ENCODE data around the gene PSME2. TPM values are rescaled to one million over a fixed set of nuclear protein-coding genes. Genes with fewer than 3 reads are reported as not detected.
A peak's percentile ranks its signal among the peaks of the same experiment; 100 is the strongest.

The PSME2 gene
- total RNA-seq: 100 to 1,000 TPM; 369 to 376 TPM

GRCh38 chr14:24146453-24146977, at the start of gene PSME2:
TSS of gene PSME2 (minus strand) at chr14:24146610. CDS start at chr14:24146581, 29 bp downstream.
- Mint-ChIP-seq H3K4me3 (peak within 1 kb of the TSS; percentile 93 to 99), H3K27me3 (ENCODE audit: low read depth) (no peaks in the 10 kb centered on the region), H3K9me3 (no peaks in the 10 kb centered on the region), H3K27ac (peak within 1 kb of the TSS; percentile 88), H3K36me3 (ENCODE audit: insufficient read depth in 2 of 2) (peaks cover 26 to 38% of the 10 kb centered on the region in 2 donors), H3K4me1 (ENCODE audit: low read depth) (peaks cover 63% of the 10 kb centered on the region)
- ATAC-seq (replicated peaks in 1 of 2): peak; percentile 74
- peak; percentile 92 to 96 for DNase-seq

- peaks cover 9 to 31% of the 10 kb centered on the region in 2 donors for H3K36me3 Mint-ChIP-seq (ENCODE audit: insufficient read depth in 2 of 2)
- DNase-seq (peak; percentile 91 to 92), ATAC-seq (replicated peaks in 1 of 2) (peak; percentile 92 to 94)
- H3K27me3 Mint-ChIP-seq (ENCODE audit: low read depth): no peaks in the 10 kb centered on the region
- H3K4me1 Mint-ChIP-seq (ENCODE audit: low read depth): peaks cover 61% of the 10 kb centered on the region
- H3K4me3 Mint-ChIP-seq: peak within 1 kb of the TSS; percentile 95 to 97
- peak within 1 kb of the TSS; percentile 92 for H3K27ac Mint-ChIP-seq
- H3K9me3 Mint-ChIP-seq: no peaks in the 10 kb centered on the region
Measured at GRCh38 chr14:24195186-24196070, 49.0 kb upstream of the PSME2 start, which contains the start of gene TM9SF1. TSS of gene TM9SF1 (minus strand) at chr14:24195441. CDS start at chr14:24195019, 422 bp downstream.

GRCh38 chr14:24194873-24195185, 48.4 kb upstream of the PSME2 start:
- Mint-ChIP-seq H3K27ac (peak overlapping the region; percentile 92), H3K27me3 (ENCODE audit: low read depth) (no peaks in the 10 kb centered on the region), H3K36me3 (ENCODE audit: insufficient read depth in 2 of 2) (peaks cover 9 to 31% of the 10 kb centered on the region in 2 donors), H3K4me3 (peak overlapping the region; percentile 95 to 97), H3K4me1 (ENCODE audit: low read depth) (peaks cover 66% of the 10 kb centered on the region), H3K9me3 (no peaks in the 10 kb centered on the region)
- no peak for DNase-seq
- no peak for ATAC-seq (replicated peaks in 1 of 2)

GRCh38 chr14:24194186-24194872, 47.9 kb upstream of the PSME2 start:
- Mint-ChIP-seq H3K36me3 (ENCODE audit: insufficient read depth in 2 of 2) (peaks cover 9 to 27% of the 10 kb centered on the region in 2 donors), H3K27ac (peak overlapping the region; percentile 92), H3K4me3 (peak overlapping the region; percentile 95 to 97), H3K27me3 (ENCODE audit: low read depth) (no peaks in the 10 kb centered on the region), H3K9me3 (no peaks in the 10 kb centered on the region), H3K4me1 (ENCODE audit: low read depth) (peaks cover 70% of the 10 kb centered on the region)
- no peak for DNase-seq
- ATAC-seq (replicated peaks in 1 of 2): no peak

GRCh38 chr14:24192933-24193332, 46.5 kb upstream of the PSME2 start:
- H3K9me3 Mint-ChIP-seq: no peaks in the 10 kb centered on the region
- DNase-seq (no peak), ATAC-seq (replicated peaks in 1 of 2) (no peak)
- H3K27me3 Mint-ChIP-seq (ENCODE audit: low read depth): no peaks in the 10 kb centered on the region
- no peak overlapping the region for H3K4me3 Mint-ChIP-seq
- H3K36me3 Mint-ChIP-seq (ENCODE audit: insufficient read depth in 2 of 2): peaks cover 3 to 17% of the 10 kb centered on the region in 2 donors
- H3K27ac Mint-ChIP-seq: no peak overlapping the region
- peaks cover 70% of the 10 kb centered on the region for H3K4me1 Mint-ChIP-seq (ENCODE audit: low read depth)

GRCh38 chr14:24190416-24190815, 44.0 kb upstream of the PSME2 start:
- peaks cover 3 to 11% of the 10 kb centered on the region in 2 donors for H3K36me3 Mint-ChIP-seq (ENCODE audit: insufficient read depth in 2 of 2)
- no peak overlapping the region for H3K27ac Mint-ChIP-seq
- no peak overlapping the region for H3K4me3 Mint-ChIP-seq
- DNase-seq (no peak), ATAC-seq (replicated peaks in 1 of 2) (no peak)
- no peaks in the 10 kb centered on the region for H3K9me3 Mint-ChIP-seq
- H3K27me3 Mint-ChIP-seq (ENCODE audit: low read depth): no peaks in the 10 kb centered on the region
- H3K4me1 Mint-ChIP-seq (ENCODE audit: low read depth): peaks cover 63% of the 10 kb centered on the region

GRCh38 chr14:24189460-24189859, 43.0 kb upstream of the PSME2 start:
- Mint-ChIP-seq H3K4me3 (peak overlapping the region in 1 of 2 donors; percentile 91), H3K27ac (peak overlapping the region; percentile 88), H3K4me1 (ENCODE audit: low read depth) (peaks cover 57% of the 10 kb centered on the region), H3K36me3 (ENCODE audit: insufficient read depth in 2 of 2) (peaks cover 3 to 11% of the 10 kb centered on the region in 2 donors), H3K9me3 (no peaks in the 10 kb centered on the region), H3K27me3 (ENCODE audit: low read depth) (no peaks in the 10 kb centered on the region)
- no peak for ATAC-seq (replicated peaks in 1 of 2)
- DNase-seq: no peak

GRCh38 chr14:24189059-24189375, 42.6 kb upstream of the PSME2 start:
- Mint-ChIP-seq H3K4me3 (peak overlapping the region; percentile 91 to 93), H3K27ac (peak overlapping the region; percentile 88), H3K9me3 (no peaks in the 10 kb centered on the region), H3K27me3 (ENCODE audit: low read depth) (no peaks in the 10 kb centered on the region), H3K36me3 (ENCODE audit: insufficient read depth in 2 of 2) (peaks cover 3 to 10% of the 10 kb centered on the region in 2 donors), H3K4me1 (ENCODE audit: low read depth) (peaks cover 52% of the 10 kb centered on the region)
- ATAC-seq (replicated peaks in 1 of 2) (no peak), DNase-seq (no peak)

GRCh38 chr14:24188251-24189058, 42.0 kb upstream of the PSME2 start, which contains the start of gene IPO4:
TSS of gene IPO4 (minus strand) at chr14:24188816. CDS start at chr14:24188787, 29 bp downstream.
- peaks cover 49% of the 10 kb centered on the region for H3K4me1 Mint-ChIP-seq (ENCODE audit: low read depth)
- H3K27me3 Mint-ChIP-seq (ENCODE audit: low read depth): no peaks in the 10 kb centered on the region
- peak within 1 kb of the TSS; percentile 91 to 93 for H3K4me3 Mint-ChIP-seq
- ATAC-seq (replicated peaks in 1 of 2) (peak; percentile 92), DNase-seq (peak; percentile 94 to 96)
- H3K9me3 Mint-ChIP-seq: no peaks in the 10 kb centered on the region
- H3K27ac Mint-ChIP-seq: peak within 1 kb of the TSS; percentile 89
- H3K36me3 Mint-ChIP-seq (ENCODE audit: insufficient read depth in 2 of 2): peaks cover 3 to 9% of the 10 kb centered on the region in 2 donors

GRCh38 chr14:24187539-24187915, 41.1 kb upstream of the PSME2 start:
- peaks cover 44% of the 10 kb centered on the region for H3K4me1 Mint-ChIP-seq (ENCODE audit: low read depth)
- no peaks in the 10 kb centered on the region for H3K27me3 Mint-ChIP-seq (ENCODE audit: low read depth)
- H3K27ac Mint-ChIP-seq: no peak overlapping the region
- peak overlapping the region; percentile 91 to 93 for H3K4me3 Mint-ChIP-seq
- ATAC-seq (replicated peaks in 1 of 2) (no peak), DNase-seq (no peak)
- peaks cover 0 to 3% of the 10 kb centered on the region in 2 donors for H3K36me3 Mint-ChIP-seq (ENCODE audit: insufficient read depth in 2 of 2)
- H3K9me3 Mint-ChIP-seq: no peaks in the 10 kb centered on the region

GRCh38 chr14:24186831-24187538, 40.6 kb upstream of the PSME2 start:
- peak overlapping the region; percentile 48 for H3K27ac Mint-ChIP-seq
- peaks cover 38% of the 10 kb centered on the region for H3K4me1 Mint-ChIP-seq (ENCODE audit: low read depth)
- ATAC-seq (replicated peaks in 1 of 2) (no peak), DNase-seq (no peak)
- H3K27me3 Mint-ChIP-seq (ENCODE audit: low read depth): no peaks in the 10 kb centered on the region
- peak overlapping the region; percentile 77 to 91 for H3K4me3 Mint-ChIP-seq
- H3K36me3 Mint-ChIP-seq (ENCODE audit: insufficient read depth in 2 of 2): peaks cover 0 to 1% of the 10 kb centered on the region in 2 donors
- no peaks in the 10 kb centered on the region for H3K9me3 Mint-ChIP-seq

- Mint-ChIP-seq H3K36me3 (ENCODE audit: insufficient read depth in 2 of 2) (peaks cover 0 to 1% of the 10 kb centered on the region in 2 donors), H3K4me3 (no peak overlapping the region), H3K27ac (no peak overlapping the region), H3K27me3 (ENCODE audit: low read depth) (no peaks in the 10 kb centered on the region), H3K4me1 (ENCODE audit: low read depth) (peaks cover 32% of the 10 kb centered on the region), H3K9me3 (no peaks in the 10 kb centered on the region)
- ATAC-seq (replicated peaks in 1 of 2) (no peak), DNase-seq (no peak)
Measured at GRCh38 chr14:24185741-24186140, 39.3 kb upstream of the PSME2 start.

All from activated T-cell treated with anti-CD3 and anti-CD28 coated beads, Interleukin-2, amount 50 U/mL, for 72 hours (primary cell).